Panc1 (cell line): ENCODE data around the gene FNDC10. TPM values are rescaled to one million over a fixed set of nuclear protein-coding genes. Genes with fewer than 3 reads are reported as not detected.

Source experiments
- ATAC-seq: fragments of 200-7000 bp; cut with Tn5 transposase; 2 replicates; pipeline ENCODE4 v1.9.1; 2020; ENCODE audit warnings: mild to moderate bottlenecking, moderate library complexity
- BruUV-seq: library from RNA; stranded (reverse); fragments of 400-500 nt; replicated peaks from 2 replicates; lab custom pipeline; 2021; lab: Mats Ljungman, UMichigan
- CTCF ChIA-PET: fragments of 300-600 bp; sonication (Branson Sonifier 250); formaldehyde crosslinking; loops from one replicate; lab custom pipeline; 2022; ENCODE audit warnings: antibody characterized with exemption; lab: Charles Lee
- POLR2A ChIA-PET: fragments of 300-600 bp; sonication (Branson Sonifier 250); formaldehyde crosslinking; loops from one replicate; lab custom pipeline; 2022; ENCODE audit warnings: antibody characterized with exemption; lab: Charles Lee
- DNase-seq: peaks from one replicate; pipeline ENCODE4 v3.0.0-alpha.2; 2010; ENCODE audit warnings: low read depth, low spot score
- H3K27ac ChIP-seq: 2 replicates; pipeline ENCODE4 v1.5.1; 2011; ENCODE audit warnings: mild to moderate bottlenecking, low read length, inconsistent platforms
- H3K27me3 ChIP-seq: fragments of 200-500 bp; sonication (Bioruptor generic); 2 replicates; pipeline ENCODE4 v1.6.0; 2014; ENCODE audit warnings: low read length, inconsistent platforms; ENCODE audit not compliant: control insufficient read depth, insufficient read depth
- H3K36me3 ChIP-seq: fragments of 200-500 bp; sonication (Bioruptor generic); 2 replicates; pipeline ENCODE4 v1.5.1; 2014; ENCODE audit warnings: inconsistent platforms, mild to moderate bottlenecking, low read length, moderate library complexity; ENCODE audit not compliant: control insufficient read depth, insufficient read depth
- H3K4me1 ChIP-seq: 2 replicates; pipeline ENCODE4 v1.5.1; 2011; ENCODE audit warnings: inconsistent platforms, mild to moderate bottlenecking, low read length, moderate library complexity; ENCODE audit not compliant: control insufficient read depth, insufficient read depth
- H3K4me3 ChIP-seq, 2 experiments: 2 replicates each; pipeline ENCODE4 v1.5.1; 2011 to 2012; ENCODE audit warnings: low read depth in 2 of 2, low read length in 2 of 2, mild to moderate bottlenecking in 2 of 2, inconsistent platforms in 1 of 2, moderate library complexity in 1 of 2
- H3K9me3 ChIP-seq: fragments of 200-500 bp; sonication (Bioruptor generic); 2 replicates; pipeline ENCODE4 v1.5.1; 2014; ENCODE audit warnings: low read depth, mild to moderate bottlenecking, inconsistent platforms, low read length, moderate library complexity; ENCODE audit not compliant: control insufficient read depth, insufficient read depth
- POLR2AphosphoS5 ChIP-seq: IDR thresholded peaks from 2 replicates; pipeline ENCODE4 v1.6.1; 2012; ENCODE audit warnings: mild to moderate bottlenecking, low read depth, low read length, moderate library complexity
- REST ChIP-seq, 2 experiments: IDR thresholded peaks; 2 replicates each; pipeline ENCODE4 v1.6.1; 2011 to 2012; ENCODE audit warnings: low read depth in 2 of 2, control low read depth in 1 of 2, low read length in 1 of 2, mild to moderate bottlenecking in 1 of 2, moderate library complexity in 1 of 2; ENCODE audit not compliant: insufficient read depth in 1 of 2
- SIN3A ChIP-seq: IDR thresholded peaks from 2 replicates; pipeline ENCODE4 v1.6.1; 2012; ENCODE audit warnings: low read depth, mild to moderate bottlenecking, low read length, moderate library complexity, borderline replicate concordance; ENCODE audit not compliant: insufficient read depth
- TCF7L2 ChIP-seq: IDR thresholded peaks from 2 replicates; pipeline ENCODE4 v1.6.1; 2011; ENCODE audit warnings: mild to moderate bottlenecking, low read depth, low read length, inconsistent platforms
- in situ Hi-C: cut with HindIII; loops from 2 replicates; pipeline ENCODE4 v1.10.0; 2016; ENCODE audit warnings: low sequenced_read_pairs, low pct_unique_long_range_greater_than_20kb
- intact Hi-C: fragments of 100-400 bp; cut with micrococcal nuclease; formaldehyde crosslinking; loops from one replicate; pipeline ENCODE4 v1.10.0; 2022; ENCODE audit not compliant: unreplicated experiment
- total RNA-seq: library from RNA; stranded (reverse); gene quantifications from one replicate; pipeline ENCODE4 v1.2.1, GENCODE V29; 2021; ENCODE audit not compliant: unreplicated experiment
- TF ChIP-seq, protein P1 (sequence below): fragments of 450-650 bp; IDR thresholded peaks from 2 replicates; pipeline ENCODE4 v1.5.1; 2017; ENCODE audit warnings: mild to moderate bottlenecking

Gene FNDC10
- total RNA-seq, 1 experiment from 2014 or later = 16.2 TPM

DNA sequence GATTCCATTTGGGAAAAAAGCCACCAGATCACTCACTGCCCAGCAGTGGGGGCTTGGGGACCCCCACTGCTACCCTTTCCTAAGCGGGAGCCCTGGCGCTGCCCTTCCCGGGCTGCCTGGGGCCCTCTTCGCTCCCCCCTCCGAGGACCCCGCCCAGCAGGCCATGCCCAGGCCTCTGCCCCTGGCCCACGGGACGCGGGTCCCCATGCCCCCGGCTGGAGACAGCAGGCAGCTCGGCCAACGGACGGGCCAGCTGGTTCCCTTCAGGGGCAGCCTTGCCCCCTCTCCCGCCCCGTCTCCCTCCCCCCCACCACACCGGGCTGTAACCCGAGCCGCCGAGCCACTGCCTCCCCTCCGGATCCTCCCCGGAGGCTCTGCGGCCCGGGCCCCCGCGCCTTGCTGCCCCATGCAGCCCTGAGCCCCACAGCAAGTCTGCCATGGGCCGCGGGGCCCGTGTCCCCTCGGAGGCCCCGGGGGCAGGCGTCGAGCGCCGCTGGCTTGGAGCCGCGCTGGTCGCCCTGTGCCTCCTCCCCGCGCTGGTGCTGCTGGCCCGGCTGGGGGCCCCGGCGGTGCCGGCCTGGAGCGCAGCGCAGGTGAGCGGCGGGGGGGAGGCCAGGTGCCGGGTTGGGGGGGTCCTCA lies 32.0 kb upstream of the FNDC10 start, which contains the start of gene MMP23B:
Gene MMP23B (plus strand): TSS at position 392 of the 639 bp plus-strand sequence. CDS start 46 bp downstream, at position 438.
- Histone ChIP-seq H3K4me1 (no peaks in the 10 kb centered on the region), H3K9me3 (no peaks in the 10 kb centered on the region), H3K4me3 (no peak within 1 kb of the TSS), H3K36me3 (no peaks in the 10 kb centered on the region), H3K27me3 (no peaks in the 10 kb centered on the region), H3K27ac (no peak within 1 kb of the TSS)
- intact Hi-C loops = no loop called here
- no peak for DNase-seq
- ATAC-seq = no peak
- ChIA-PET CTCF (no interaction called here), POLR2A (no interaction called here)
- no peak for TF ChIP-seq SIN3A
- no TSS peak for BruUV-seq
- in situ Hi-C loops = no loop called here

DNA sequence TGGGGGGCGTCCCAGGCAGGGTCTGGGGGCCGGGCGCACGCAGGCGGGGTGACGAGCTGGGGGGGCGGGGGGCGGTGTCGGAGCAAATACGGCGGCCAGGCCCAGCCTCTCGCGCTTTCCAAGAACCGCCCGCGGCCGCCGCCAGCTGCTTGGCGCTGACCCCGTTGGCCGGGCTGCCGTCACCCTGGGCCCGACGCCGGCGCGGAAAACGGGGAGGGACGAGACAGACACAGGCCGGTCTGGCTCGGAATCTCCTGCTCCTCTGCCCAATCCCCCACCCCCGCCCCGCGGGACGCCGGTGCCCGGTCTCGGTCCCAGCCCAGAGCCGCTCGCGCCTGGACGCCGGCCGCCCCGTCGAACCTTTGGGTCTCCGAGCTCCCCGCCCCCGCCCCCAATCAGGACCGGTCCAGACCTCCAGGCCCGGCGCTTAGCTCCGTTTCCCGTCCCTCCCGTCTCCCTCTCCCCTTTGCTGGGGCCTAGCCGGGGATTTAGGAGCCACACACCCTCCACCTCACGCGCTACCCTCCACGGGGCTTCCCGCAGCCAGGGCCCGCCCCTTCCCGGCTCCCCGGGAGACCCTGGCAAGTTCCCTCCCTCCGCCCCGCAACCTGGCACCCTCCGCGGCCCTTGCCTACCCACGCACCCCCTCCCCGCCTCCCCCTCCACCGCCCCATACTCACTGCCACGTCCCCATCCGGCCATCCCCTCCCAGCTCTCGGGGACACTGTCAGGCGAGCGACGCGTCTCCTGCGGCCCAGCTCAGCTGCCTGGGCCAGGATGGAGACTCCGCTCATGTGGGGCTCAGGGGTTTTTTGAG lies 31.2 kb upstream of the FNDC10 start:
- in situ Hi-C loops = no loop called here
- H3K9me3 ChIP-seq = no peaks in the 10 kb centered on the region
- H3K36me3 ChIP-seq = no peaks in the 10 kb centered on the region
- BruUV-seq = no TSS peak
- ATAC-seq (no peak), DNase-seq (no peak)
- no peaks in the 10 kb centered on the region for H3K4me1 ChIP-seq
- ChIA-PET POLR2A (no interaction called here), CTCF (no interaction called here)
- intact Hi-C loops = no loop called here
- TF ChIP-seq POLR2AphosphoS5 = no peak
- no peak overlapping the region for H3K4me3 ChIP-seq
- H3K27ac ChIP-seq = no peak overlapping the region
- H3K27me3 ChIP-seq = no peaks in the 10 kb centered on the region

GRCh38 chr1:1630191-1630964 lies 30.4 kb upstream of the FNDC10 start:
- ChIA-PET CTCF (no interaction called here), POLR2A (no interaction called here)
- intact Hi-C loops (no loop called here), in situ Hi-C loops (no loop called here)
- no peaks in the 10 kb centered on the region for H3K9me3 ChIP-seq
- no peak overlapping the region for H3K27ac ChIP-seq
- no peak overlapping the region for H3K4me3 ChIP-seq
- no peaks in the 10 kb centered on the region for H3K27me3 ChIP-seq
- BruUV-seq = no TSS peak
- ATAC-seq = no peak
- TF ChIP-seq POLR2AphosphoS5 (no peak), SIN3A (no peak), TCF7L2 (no peak), REST (IDR thresholded peaks at IDR 0.05; ENCODE audit: insufficient read depth in 1 of 2, low read depth in 2 of 2, low read length in 1 of 2) (no peak)
- TF ChIP-seq, protein P1, sequence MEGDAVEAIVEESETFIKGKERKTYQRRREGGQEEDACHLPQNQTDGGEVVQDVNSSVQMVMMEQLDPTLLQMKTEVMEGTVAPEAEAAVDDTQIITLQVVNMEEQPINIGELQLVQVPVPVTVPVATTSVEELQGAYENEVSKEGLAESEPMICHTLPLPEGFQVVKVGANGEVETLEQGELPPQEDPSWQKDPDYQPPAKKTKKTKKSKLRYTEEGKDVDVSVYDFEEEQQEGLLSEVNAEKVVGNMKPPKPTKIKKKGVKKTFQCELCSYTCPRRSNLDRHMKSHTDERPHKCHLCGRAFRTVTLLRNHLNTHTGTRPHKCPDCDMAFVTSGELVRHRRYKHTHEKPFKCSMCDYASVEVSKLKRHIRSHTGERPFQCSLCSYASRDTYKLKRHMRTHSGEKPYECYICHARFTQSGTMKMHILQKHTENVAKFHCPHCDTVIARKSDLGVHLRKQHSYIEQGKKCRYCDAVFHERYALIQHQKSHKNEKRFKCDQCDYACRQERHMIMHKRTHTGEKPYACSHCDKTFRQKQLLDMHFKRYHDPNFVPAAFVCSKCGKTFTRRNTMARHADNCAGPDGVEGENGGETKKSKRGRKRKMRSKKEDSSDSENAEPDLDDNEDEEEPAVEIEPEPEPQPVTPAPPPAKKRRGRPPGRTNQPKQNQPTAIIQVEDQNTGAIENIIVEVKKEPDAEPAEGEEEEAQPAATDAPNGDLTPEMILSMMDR = no peak
- no peaks in the 10 kb centered on the region for H3K36me3 ChIP-seq
- no peaks in the 10 kb centered on the region for H3K4me1 ChIP-seq
- DNase-seq = no peak
